OCI-LY3 (cell line): ENCODE measurements around the gene OBSCN.

Source experiments
- CTCF ChIP-seq: fragments of 200-600, 300-600 bp; sonication (generic); IDR thresholded peaks from 2 replicates; pipeline ENCODE4 v1.5.1; 2014; ENCODE audit warnings: antibody characterized with exemption, low read length, low read depth
- EZH2phosphoT487 ChIP-seq: fragments of 200-600 bp; shearing (Covaris generic); IDR thresholded peaks from 2 replicates; pipeline ENCODE4 v1.6.1; 2018; ENCODE audit warnings: antibody characterized with exemption, mixed run types, low read depth

- no peak for TF ChIP-seq CTCF
- no peak for TF ChIP-seq EZH2phosphoT487
Measured at GRCh38 chr1:228289996-228290881, 82.4 kb downstream of the OBSCN start.
